Ramos (cell line): ENCODE data around the gene ICOSLG.
"Not testable (repeated sequence)": the region's sequence is repeated elsewhere in the genome, so short reads cannot be mapped to it uniquely, and the experiment has no call there.

Experiments used
- in situ Hi-C: fragments of 300-500 bp; cut with MboI; formaldehyde crosslinking; loops from one replicate; pipeline ENCODE4 v1.14.3; 2022; ENCODE audit warnings: low sequenced_read_pairs; ENCODE audit not compliant: unreplicated experiment

ICOSLG gene

GRCh38 chr21:44267655-44268142 is 27.0 kb upstream of the ICOSLG start:
- in situ Hi-C loops: no loop called here

GRCh38 chr21:44265734-44266270 is 25.1 kb upstream of the ICOSLG start:
- in situ Hi-C loops: no loop called here

- in situ Hi-C loops: no loop called here
Measured at GRCh38 chr21:44263768-44264167, 23.0 kb upstream of the ICOSLG start.

GRCh38 chr21:44263221-44263760 is 22.5 kb upstream of the ICOSLG start:
- in situ Hi-C loops: no loop called here

GRCh38 chr21:44262338-44263056 is 21.8 kb upstream of the ICOSLG start:
- in situ Hi-C loops: no loop called here

- in situ Hi-C loops: no loop called here
Measured at GRCh38 chr21:44261675-44262295, 21.0 kb upstream of the ICOSLG start, which contains the start of gene DNMT3L. TSS of gene DNMT3L (minus strand) at chr21:44261897. CDS start at chr21:44261259, 638 bp downstream.

- in situ Hi-C loops: no loop called here
Measured at GRCh38 chr21:44260791-44261631, 20.3 kb upstream of the ICOSLG start.

- in situ Hi-C loops: no loop called here
Measured at GRCh38 chr21:44260066-44260465, 19.3 kb upstream of the ICOSLG start.

- in situ Hi-C loops: no loop called here
Measured at GRCh38 chr21:44259082-44259705, 18.5 kb upstream of the ICOSLG start.

- in situ Hi-C loops: no loop called here
Measured at GRCh38 chr21:44258056-44258725, 17.4 kb upstream of the ICOSLG start.

- in situ Hi-C loops: no loop called here
Measured at GRCh38 chr21:44255511-44255981, 14.8 kb upstream of the ICOSLG start.

GRCh38 chr21:44253832-44254710 is 13.3 kb upstream of the ICOSLG start:
- in situ Hi-C loops: no loop called here

- in situ Hi-C loops: not testable (repeated sequence)
Measured at GRCh38 chr21:44249204-44250037, 8.7 kb upstream of the ICOSLG start.

- in situ Hi-C loops: not testable (repeated sequence)
Measured at GRCh38 chr21:44247904-44248303, 7.2 kb upstream of the ICOSLG start.

GRCh38 chr21:44243980-44244379 is 3.2 kb upstream of the ICOSLG start:
- in situ Hi-C loops: not testable (repeated sequence)

- in situ Hi-C loops: not testable (repeated sequence)
Measured at GRCh38 chr21:44241281-44241680, 538 bp upstream of the ICOSLG start.

- in situ Hi-C loops: not testable (repeated sequence)
Measured at GRCh38 chr21:44240353-44240752, 390 bp downstream of the ICOSLG start.
